ENCODE measurements around the gene ATF3.
A peak's percentile ranks its signal among the peaks of the same experiment; 100 is the strongest.

Gene ATF3

DNA sequence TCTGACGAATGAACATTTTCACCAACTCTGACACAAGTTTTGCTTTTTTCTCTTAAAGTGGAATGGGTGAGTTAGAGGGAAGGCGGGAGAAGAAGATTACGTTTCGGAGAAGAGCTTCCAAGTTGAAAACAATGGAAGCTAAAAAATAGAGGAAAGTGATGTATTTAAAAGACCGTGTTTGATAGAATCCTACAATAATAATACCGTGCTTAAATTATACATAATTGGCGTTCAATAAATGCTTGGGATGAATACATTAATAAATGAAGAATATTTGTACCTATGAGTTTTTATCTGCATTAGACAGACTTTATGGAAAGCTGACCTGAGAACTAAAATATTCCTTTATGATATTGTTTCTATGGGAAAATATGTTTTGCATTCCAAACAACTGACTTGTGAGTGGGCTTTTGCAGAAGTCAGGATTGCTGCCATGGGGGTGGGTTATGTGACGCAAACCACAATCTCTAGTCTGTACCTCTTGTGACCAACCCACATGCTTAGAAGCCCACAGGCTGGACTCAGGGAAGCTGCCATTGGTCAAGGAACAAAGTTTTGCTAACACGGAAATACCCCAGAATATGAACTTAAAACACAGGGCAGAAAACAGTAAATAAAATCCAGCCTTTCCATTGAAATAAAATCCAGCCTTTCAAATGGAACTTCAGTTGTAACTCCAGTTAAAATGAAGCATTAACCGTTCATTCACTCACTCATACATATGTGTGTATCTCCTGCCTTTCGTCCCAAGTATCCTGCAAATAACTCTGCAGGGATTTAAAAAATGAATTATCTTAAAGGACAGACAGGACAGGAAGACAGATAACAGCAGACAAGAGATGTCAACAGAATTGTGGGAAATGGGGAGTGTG is 21.3 kb upstream of the ATF3 start:
- DNase-seq, result no peak

DNA sequence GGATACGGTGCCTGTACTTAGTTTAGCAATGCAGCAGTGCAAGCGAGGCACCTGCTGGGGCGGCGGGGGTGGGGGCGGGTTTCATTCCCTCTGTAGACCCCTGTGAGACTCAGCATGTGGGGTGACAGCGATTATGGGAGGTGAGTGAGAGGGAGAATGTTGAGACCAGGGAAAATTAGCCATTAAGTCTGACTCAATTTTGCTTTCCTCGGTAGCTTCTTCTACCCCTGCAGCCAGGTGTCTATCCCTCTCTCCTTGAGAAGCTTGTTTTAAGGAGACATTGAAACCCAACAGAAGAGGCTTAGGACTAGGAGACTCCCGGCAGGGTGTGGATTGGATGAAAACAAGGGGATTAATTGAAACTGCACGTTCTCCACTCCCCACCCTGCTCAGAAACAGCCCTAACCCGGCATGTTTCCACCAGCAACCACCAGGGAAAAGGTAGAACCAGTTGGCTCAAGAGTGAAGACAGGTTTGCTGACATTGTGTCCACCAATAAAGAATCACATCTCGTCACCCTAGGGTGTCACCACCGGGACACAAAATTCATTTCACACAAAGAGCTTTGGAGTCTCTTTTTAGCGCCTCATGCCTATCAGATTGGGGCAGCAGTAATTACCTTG is 20.6 kb upstream of the ATF3 start:
- no peak for DNase-seq

GRCh38 chr1:212589446-212589845 is 19.1 kb upstream of the ATF3 start:
- no peak for DNase-seq

GRCh38 chr1:212591922-212592321 is 16.6 kb upstream of the ATF3 start:
- no peak for DNase-seq

DNA sequence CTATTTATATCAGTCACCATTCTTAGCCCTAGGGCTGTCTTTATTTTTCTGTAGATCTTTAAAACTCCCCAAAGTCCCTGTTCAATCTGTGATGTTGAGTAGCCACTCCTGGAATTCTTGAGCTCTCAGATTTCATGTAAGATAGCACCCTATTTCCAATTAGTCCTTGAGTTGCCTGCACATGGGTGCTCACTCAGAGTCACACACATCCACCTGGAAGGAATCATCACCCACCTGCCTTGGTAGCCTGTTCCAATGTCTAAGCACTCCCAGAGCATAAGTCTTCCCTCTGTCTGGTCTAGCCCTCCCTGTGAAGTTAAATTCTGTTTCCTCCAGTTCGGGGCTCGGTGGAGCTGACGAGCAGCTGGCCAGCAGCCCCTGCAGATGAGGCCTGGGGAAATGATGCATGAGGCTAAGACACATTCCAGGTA is 14.7 kb upstream of the ATF3 start:
- no peak for DNase-seq

DNA sequence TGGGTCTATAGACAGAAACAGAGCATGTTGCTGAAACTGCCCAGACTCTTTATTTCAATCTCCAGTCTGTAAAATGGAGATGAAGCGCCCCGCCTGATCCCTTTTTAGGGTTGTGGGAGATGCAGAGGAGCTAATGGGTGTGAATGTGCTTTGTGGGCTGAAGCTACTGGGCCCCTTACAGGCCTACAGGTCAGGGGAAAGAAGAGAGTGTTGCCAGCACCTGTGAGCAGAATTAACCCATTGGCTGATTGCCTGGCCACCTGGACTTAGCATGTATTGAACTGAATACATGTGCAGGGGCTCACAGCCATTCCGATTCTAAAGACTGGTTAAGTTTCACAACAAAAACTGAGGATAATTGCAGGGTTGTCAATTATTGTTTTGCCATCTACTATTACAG is 13.9 kb upstream of the ATF3 start:
- DNase-seq, result no peak

- no peak for DNase-seq
Observed at GRCh38 chr1:212595229-212595628, 13.3 kb upstream of the ATF3 start.

DNA sequence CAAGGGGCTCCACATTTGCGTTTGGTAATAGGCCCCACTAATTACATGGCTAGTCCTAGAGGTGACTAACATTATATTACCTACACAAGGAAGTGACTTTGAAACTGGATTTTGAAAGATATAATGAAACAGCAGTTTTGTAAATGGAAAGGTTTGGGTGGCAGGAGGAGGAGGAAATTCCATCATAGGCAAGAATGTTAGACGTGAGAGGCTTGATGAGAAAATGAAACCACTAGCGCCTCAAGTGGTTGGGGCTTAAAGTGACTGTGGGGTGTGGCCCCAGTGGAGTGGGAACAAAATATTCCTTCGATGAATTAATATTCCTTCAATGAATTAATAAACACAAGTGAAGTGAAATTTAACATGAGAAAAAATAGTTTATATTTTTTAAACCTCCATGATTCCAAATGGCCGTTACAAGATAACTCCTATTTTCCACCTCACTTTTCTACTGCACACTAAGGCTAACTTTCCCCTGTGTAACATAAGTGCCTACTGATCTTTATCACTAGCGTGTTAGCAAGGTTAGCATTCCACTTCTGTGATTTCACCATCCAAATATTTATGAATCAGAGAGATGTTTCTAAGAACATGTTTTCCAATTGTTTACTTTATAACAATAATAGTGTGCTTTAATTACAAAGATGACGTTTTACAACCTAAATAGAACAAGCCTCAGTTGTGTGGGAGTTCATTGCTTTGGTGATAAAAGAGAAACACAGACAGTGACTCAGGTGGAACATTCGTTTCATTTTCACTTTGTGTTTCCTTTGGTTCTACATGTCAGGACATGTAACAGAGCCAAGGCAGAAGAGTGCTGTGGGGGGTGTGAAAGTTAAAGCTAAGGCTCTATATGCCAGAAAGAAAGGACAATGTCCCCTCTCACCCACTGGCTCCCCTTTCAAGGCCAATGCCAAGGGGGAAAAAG is 12.5 kb upstream of the ATF3 start:
- no peak for DNase-seq

DNA sequence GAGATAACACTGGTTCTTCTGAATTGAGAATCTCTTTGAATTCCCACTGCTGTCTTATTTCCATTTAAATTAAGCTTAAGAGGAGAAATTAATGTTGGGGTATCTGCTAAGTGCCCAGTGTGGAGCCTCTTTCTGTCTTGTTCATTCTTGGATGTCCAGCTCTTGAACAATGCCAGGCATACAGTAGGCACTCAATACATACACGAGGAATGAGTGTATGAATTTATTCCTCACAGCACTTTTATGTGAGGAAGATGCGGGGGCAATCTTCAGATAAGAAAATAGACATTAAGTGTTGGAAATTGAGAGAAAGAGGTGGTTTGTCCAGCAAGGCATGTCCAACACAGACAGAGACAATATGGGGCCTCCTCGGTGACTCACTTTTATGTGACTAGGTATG is 11.8 kb upstream of the ATF3 start:
- no peak for DNase-seq

DNA sequence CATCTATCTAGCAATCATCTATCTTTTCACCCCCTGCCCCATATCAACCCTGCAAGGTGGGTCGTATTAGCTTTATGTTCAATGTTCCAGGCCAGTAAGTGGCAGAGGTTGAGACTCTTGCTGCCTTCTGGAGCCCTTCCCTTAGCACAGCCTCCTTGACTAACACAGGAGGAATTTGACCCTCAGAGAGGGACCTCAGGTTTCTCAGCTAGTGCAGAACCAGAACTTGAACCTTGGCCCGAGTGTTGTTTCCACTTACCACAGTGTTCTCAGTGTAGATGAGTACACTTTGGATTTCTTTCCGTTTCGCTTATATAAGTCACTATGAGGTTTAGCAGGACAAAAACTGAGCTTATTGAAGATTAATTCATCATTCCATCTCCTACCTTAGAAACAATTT is 11.1 kb upstream of the ATF3 start:
- DNase-seq, result no peak

DNA sequence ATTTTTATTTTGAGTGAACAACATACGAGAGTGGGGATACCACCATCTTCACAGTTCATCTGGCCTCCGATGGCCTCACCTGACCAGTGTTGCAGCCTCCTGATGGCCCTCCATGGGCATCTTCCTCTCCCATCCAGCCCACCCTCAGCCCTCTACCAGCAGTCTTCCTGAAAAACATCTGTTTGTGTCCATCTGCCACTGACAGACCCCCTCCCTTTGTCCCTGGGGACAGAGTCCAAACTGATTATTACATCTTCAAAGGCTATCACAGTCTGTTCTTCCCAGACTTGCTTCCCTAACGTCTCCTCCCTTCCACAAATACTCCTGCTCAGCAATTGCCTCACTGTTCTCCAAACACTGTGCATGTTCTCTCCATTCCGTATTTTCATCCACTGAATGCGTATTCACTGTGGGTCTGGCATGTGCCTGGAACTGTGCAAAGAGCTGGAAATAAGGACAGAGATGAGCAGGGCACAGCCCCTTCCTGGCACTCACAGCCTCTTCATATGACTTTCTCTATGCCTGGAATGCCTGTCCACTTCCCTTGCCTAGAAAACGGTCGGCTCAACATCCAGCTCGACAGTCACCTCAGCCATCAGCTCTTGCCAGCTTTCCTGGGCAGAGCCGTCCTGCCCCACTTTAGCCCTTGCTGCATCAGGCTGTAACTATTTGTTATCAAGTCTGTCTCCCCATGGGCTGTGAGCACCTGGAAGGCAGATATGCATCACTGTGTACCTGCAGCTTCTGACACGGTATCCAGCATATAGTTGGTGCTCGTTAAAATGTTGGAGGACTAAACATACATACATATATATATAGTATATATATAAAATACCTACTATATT is 8.3 kb upstream of the ATF3 start:
- no peak for DNase-seq

GRCh38 chr1:212600980-212601379 is 7.6 kb upstream of the ATF3 start:
- no peak for DNase-seq

DNA sequence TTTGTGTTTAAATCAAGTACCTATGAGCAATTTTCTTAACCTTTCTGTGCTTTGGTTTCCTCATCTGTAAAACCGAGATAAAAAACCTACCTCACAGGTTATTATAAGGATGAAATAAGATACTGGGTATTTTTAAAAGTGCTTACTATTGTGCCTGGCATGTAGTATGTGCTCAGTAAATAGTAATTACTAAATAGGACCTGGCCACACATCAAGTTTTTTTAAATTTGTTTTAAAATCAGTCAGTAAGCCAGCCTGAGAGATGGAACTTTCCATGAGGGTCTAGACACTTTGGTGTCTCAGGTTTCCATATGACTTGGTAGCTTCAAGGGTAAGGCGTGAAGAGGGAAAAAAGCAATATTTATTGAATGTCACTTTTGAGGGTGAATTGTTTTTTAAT is 7.0 kb upstream of the ATF3 start:
- DNase-seq, result no peak

- no peak for DNase-seq
Observed at GRCh38 chr1:212605441-212606394, 2.8 kb upstream of the ATF3 start.

DNA sequence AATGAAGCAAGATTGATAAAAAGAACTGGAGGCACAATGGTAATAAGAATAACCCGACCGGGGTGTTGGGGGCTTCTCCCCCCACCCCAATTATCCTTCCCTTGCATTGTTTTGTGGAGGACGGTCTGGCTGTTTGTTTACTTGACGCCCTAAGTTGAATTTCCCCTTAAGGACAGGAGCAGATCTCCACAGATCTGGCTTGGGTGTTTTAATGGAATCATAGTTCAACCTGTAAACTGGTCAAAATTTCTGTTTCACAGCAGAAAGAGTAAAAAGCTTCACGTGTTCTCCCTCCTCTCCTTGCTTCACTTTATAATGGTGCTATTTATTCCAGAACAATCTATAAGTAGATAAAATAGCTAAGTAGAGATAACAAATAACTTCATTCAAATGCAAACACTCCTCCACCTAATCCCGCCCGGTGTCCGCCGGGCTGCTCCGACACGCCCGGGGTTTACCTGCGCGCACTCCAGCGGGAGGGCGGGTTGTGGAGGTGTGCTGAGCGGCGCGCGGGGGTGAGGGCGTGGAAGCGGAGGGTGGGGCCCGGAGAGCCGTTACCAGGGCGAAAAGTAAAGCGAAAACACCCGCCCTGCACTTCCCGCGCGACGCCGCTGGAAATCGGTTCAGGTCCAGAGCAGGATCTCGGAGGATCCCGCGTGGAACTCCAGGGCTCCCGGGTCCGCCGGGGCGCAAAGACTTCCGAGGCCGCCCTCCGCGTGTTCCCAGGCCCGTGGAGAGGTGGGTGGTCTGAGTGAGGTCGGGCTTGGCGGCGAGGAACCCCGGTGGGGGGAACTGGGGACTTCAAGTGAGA is 2.0 kb upstream of the ATF3 start:
- no peak for DNase-seq

DNA sequence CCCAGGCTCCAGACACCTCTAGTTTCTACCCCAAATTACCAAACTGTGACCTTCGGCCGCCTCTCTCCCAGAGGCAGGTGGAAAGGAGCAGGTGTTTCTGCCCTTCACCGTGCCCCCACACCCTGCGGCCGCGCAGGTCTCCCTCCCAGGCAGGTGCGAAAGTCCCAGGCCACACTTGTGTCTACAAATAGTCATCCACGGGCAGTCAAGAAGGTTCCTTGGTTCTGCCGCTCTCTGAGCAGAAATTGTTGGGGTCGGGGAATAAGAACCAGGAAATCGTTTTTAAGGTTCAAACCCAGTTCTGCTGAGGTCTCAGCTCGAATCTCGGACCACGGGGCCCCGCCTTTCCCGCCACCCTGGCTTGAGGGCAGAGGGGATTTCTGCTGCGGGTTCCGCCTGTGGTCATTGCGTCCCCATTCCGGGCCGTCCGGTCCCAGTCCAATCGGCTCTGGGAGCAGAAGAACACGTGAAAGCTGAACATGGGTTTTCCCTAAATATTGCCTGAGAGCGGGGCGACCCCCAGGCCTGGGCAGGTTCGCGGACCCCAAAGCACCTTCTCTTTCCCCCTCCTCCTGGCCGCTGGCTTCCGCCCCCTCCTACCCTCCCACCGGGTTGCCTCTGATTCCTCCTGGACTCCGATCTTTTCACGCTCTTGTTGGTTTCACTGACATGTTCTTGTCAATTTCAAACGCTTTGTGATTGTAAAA is 1.2 kb upstream of the ATF3 start:
- DNase-seq, result peak in 1 of 2 experiments; percentile 9

GRCh38 chr1:212607913-212608391 is 609 bp upstream of the ATF3 start:
- no peak for DNase-seq

DNA sequence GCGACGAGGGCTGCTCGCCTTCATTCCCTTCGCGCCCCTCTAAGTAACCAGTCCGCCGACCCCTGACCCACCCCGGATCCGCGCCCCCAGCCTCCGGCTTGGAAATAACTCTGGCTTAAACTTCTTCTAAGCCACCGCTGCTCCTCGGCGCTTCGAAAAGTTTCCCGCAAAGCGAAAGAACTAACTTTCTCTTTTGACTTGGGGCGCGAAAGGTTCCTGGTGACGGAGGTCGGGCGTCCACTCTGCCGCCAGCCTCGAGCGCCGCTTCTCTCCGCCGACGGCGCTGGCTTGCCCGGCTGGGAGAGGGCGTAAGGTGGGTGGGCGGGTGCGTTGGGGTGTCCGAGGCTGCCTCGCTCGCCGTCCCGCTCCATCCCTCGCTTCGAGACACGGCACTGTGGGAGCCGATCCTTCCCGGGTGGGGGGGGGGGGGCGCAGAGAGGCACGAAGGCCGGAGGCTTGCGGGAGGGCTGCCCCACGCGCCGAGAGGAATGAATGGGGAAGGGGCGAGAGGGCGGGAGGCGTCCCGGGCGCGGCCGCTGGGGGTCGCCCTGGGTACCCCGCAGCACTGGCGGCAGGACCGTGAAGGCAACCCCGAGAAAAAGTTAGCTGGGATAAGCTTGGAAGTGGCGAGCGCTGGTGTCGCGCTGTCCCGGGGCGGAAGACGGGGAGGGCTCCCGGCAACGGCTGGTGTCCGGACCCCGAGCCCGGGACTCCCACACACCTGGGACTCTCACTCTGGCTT is 569 bp downstream of the ATF3 start:
- peak; percentile 43 to 44 for DNase-seq

Data from Kasumi-1 (cell line).